GM23248 (cell line): ENCODE measurements around the gene PRKRIP1.

Experiments used
- EZH2 ChIP-seq: fragments of 200-600 bp; sonication (generic); IDR thresholded peaks from 2 replicates; pipeline ENCODE4 v1.6.1; 2018; ENCODE audit warnings: antibody characterized with exemption, mild to moderate bottlenecking; ENCODE audit not compliant: insufficient read depth, poor library complexity, severe bottlenecking
- EZH2phosphoT487 ChIP-seq: fragments of 200-600 bp; sonication (generic); IDR thresholded peaks from 2 replicates; pipeline ENCODE4 v1.6.1; 2018; ENCODE audit warnings: antibody characterized with exemption, moderate library complexity, mild to moderate bottlenecking, low read depth; ENCODE audit not compliant: insufficient read depth

GRCh38 chr7:102457352-102457924 is 61.3 kb downstream of the PRKRIP1 start:
- TF ChIP-seq EZH2phosphoT487 = no peak
- no peak for TF ChIP-seq EZH2
